ENCODE measurements around the gene ISOC1.

Gene ISOC1

GRCh38 chr5:129133553-129133952, 39.0 kb downstream of the ISOC1 start:
- H3K36me3 Mint-ChIP-seq (ENCODE audit: low read depth) = no peaks in the 10 kb centered on the region
- no peak overlapping the region for H3K27ac Mint-ChIP-seq
- no peak overlapping the region for H3K4me3 Mint-ChIP-seq
- no peaks in the 10 kb centered on the region for H3K4me1 Mint-ChIP-seq (ENCODE audit: low read depth)
- H3K9me3 Mint-ChIP-seq = no peaks in the 10 kb centered on the region
- DNase-seq = no peak
- no peaks in the 10 kb centered on the region for H3K27me3 Mint-ChIP-seq

DNA sequence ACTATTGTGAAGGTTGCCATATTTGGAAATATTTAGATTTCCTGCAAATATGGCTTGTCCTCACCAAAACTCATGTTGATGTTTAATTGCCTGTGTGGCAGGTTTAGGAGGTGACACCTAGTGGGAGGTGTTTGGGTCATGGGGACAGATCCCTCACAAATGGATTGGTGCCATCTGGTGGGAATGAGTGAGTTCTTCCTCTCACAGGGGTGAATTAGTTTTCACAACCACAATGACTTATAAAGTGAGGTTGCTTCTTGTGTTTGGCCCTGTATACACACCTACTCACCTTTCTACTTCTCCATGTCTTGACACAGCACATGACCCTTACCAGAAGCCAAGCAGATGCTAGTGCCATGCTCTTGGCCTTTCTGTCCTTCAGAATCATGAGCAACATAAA, 41.1 kb downstream of the ISOC1 start:
- Mint-ChIP-seq H3K27ac (no peak overlapping the region), H3K4me3 (no peak overlapping the region), H3K9me3 (no peaks in the 10 kb centered on the region), H3K27me3 (no peaks in the 10 kb centered on the region), H3K4me1 (ENCODE audit: low read depth) (no peaks in the 10 kb centered on the region), H3K36me3 (ENCODE audit: low read depth) (no peaks in the 10 kb centered on the region)
- no peak for DNase-seq

DNA sequence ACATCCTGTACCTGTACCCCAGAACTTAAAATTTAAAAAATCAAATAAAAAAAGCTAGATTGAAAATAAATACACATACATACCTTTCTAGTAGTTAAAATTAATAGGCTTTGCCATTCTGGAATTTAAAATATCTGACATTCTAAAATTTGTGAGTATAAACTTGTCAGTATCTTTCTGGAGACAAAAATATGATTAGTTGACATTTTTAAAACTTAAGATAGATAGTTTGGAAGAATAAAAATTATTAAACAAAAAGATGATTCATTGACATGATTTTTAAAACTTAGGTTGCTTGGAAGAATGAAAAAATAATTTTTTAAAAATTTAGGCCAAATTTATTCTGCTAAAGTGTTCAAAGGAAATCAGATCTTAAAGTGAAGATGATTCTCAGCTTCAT, 43.1 kb downstream of the ISOC1 start:
- no peak for DNase-seq
- Mint-ChIP-seq H3K9me3 (no peaks in the 10 kb centered on the region), H3K27me3 (no peaks in the 10 kb centered on the region), H3K4me3 (no peak overlapping the region), H3K27ac (no peak overlapping the region), H3K4me1 (ENCODE audit: low read depth) (no peaks in the 10 kb centered on the region), H3K36me3 (ENCODE audit: low read depth) (no peaks in the 10 kb centered on the region)

GRCh38 chr5:129141078-129141477, 46.5 kb downstream of the ISOC1 start:
- Mint-ChIP-seq H3K9me3 (no peaks in the 10 kb centered on the region), H3K27ac (no peak overlapping the region), H3K36me3 (ENCODE audit: low read depth) (no peaks in the 10 kb centered on the region), H3K4me3 (no peak overlapping the region), H3K4me1 (ENCODE audit: low read depth) (no peaks in the 10 kb centered on the region), H3K27me3 (no peaks in the 10 kb centered on the region)
- no peak for DNase-seq

GRCh38 chr5:129141696-129142095, 47.1 kb downstream of the ISOC1 start:
- Mint-ChIP-seq H3K9me3 (no peaks in the 10 kb centered on the region), H3K27ac (no peak overlapping the region), H3K4me1 (ENCODE audit: low read depth) (no peaks in the 10 kb centered on the region), H3K36me3 (ENCODE audit: low read depth) (no peaks in the 10 kb centered on the region), H3K4me3 (no peak overlapping the region), H3K27me3 (no peaks in the 10 kb centered on the region)
- no peak for DNase-seq

- H3K9me3 Mint-ChIP-seq = peaks cover 7% of the 10 kb centered on the region
- H3K27ac Mint-ChIP-seq = no peak overlapping the region
- no peak for DNase-seq
- peaks cover 8% of the 10 kb centered on the region for H3K36me3 Mint-ChIP-seq (ENCODE audit: low read depth)
- no peak overlapping the region for H3K4me3 Mint-ChIP-seq
- H3K27me3 Mint-ChIP-seq = no peaks in the 10 kb centered on the region
- H3K4me1 Mint-ChIP-seq (ENCODE audit: low read depth) = no peaks in the 10 kb centered on the region
Measured at GRCh38 chr5:129155876-129156275, 61.3 kb downstream of the ISOC1 start.

GRCh38 chr5:129161830-129162229, 67.3 kb downstream of the ISOC1 start:
- no peaks in the 10 kb centered on the region for H3K27me3 Mint-ChIP-seq
- H3K36me3 Mint-ChIP-seq (ENCODE audit: low read depth) = peaks cover 27% of the 10 kb centered on the region
- H3K9me3 Mint-ChIP-seq = peaks cover 25% of the 10 kb centered on the region
- H3K27ac Mint-ChIP-seq = no peak overlapping the region
- no peak for DNase-seq
- H3K4me1 Mint-ChIP-seq (ENCODE audit: low read depth) = no peaks in the 10 kb centered on the region
- no peak overlapping the region for H3K4me3 Mint-ChIP-seq

All from activated T-cell treated with anti-CD3 and anti-CD28 coated beads, Interleukin-2, amount 50 U/mL, for 24 hours (primary cell).